OCI-M2 (cell line): ENCODE results near the gene KIF17.

ENCODE experiments used
- DNase-seq: peaks from one replicate; lab custom pipeline; 2025; ENCODE audit not compliant: unreplicated experiment; lab: John Stamatoyannopoulos, UW

Gene KIF17

GRCh38 chr1:20632386-20632785 is 85.4 kb downstream of the KIF17 start:
- no peak for DNase-seq

- DNase-seq, result no peak
Measured at GRCh38 chr1:20630729-20631128, 87.1 kb downstream of the KIF17 start.

GRCh38 chr1:20626524-20626923 is 91.3 kb downstream of the KIF17 start:
- no peak for DNase-seq

GRCh38 chr1:20626098-20626427 is 91.7 kb downstream of the KIF17 start:
- no peak for DNase-seq

GRCh38 chr1:20625176-20626097 is 92.4 kb downstream of the KIF17 start:
- no peak for DNase-seq

- DNase-seq, result no peak
Measured at GRCh38 chr1:20624709-20625108, 93.1 kb downstream of the KIF17 start.

GRCh38 chr1:20621012-20621411 is 96.8 kb downstream of the KIF17 start:
- no peak for DNase-seq

- no peak for DNase-seq
Measured at GRCh38 chr1:20619999-20620398, 97.8 kb downstream of the KIF17 start.

- DNase-seq, result no peak
Measured at GRCh38 chr1:20618550-20618949, 99.3 kb downstream of the KIF17 start.

GRCh38 chr1:20616847-20617487 is 100.8 kb downstream of the KIF17 start:
- DNase-seq, result no peak

GRCh38 chr1:20615946-20616846 is 101.6 kb downstream of the KIF17 start:
- no peak for DNase-seq

GRCh38 chr1:20614131-20614579 is 103.7 kb downstream of the KIF17 start:
- DNase-seq, result no peak
